Measurements from ENCODE around the gene MEN1.
"Not testable (repeated sequence)": the region's sequence is repeated elsewhere in the genome, so short reads cannot be mapped to it uniquely, and the experiment has no call there.

MEN1 gene

DNA sequence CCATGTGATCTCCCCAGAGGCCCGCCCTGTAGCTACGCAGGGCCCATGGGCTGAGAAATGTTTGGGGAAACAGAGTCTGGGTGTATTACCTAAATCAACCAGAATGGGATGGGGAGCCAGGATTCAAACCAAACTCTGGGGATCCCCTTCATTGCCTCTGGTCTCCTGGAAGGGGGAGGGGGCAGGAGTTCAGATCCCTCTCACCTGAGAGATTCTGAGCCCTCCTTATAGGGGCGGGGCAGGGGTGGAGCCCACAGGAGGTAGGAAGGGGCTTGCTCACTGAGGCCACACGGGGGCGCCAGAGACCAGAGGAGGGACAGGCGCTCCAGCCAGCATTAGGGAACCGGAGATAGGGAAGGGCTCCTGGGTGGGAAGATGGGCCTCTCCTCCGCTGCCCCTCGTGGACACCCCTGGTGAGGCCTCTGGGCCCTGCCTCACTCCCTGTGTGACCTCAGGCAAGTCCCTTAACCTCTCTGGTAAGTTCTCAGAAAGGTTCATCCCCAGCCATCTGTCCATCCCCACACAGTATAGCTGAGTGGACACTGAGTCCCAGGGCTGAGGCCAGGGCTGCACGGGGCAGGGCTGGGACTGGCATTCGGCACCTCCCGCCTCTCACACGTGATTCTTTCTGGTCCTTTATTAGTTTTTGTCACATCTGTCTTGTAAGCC is 36.8 kb upstream of the MEN1 start:
- FAIRE-seq = peak; percentile 87

DNA sequence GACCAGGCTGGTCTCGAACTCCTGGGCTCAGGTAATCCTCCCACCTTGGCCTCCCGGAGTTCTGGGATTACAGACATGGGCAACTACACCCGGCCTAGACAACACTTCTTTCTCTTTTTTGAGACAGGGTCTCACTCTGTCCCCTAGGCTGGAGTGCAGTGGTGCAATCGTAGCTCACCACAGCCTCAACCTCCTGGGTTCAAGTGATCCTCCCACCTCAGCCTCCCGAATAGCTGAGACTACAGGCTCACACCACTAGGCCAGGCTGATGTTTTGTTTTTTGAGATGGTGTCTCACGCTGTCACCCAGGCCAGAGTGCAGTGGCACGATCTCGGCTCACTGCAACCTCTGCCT is 35.4 kb upstream of the MEN1 start:
- DNase-seq (ENCODE audit: extremely low spot score, insufficient read length, low read depth); FAIRE-seq: not testable (repeated sequence)

More for the DNA sequence above, 36.8 kb upstream of the MEN1 start:
- peak; percentile 78 for DNase-seq (ENCODE audit: extremely low spot score, insufficient read length, low read depth)

DNA sequence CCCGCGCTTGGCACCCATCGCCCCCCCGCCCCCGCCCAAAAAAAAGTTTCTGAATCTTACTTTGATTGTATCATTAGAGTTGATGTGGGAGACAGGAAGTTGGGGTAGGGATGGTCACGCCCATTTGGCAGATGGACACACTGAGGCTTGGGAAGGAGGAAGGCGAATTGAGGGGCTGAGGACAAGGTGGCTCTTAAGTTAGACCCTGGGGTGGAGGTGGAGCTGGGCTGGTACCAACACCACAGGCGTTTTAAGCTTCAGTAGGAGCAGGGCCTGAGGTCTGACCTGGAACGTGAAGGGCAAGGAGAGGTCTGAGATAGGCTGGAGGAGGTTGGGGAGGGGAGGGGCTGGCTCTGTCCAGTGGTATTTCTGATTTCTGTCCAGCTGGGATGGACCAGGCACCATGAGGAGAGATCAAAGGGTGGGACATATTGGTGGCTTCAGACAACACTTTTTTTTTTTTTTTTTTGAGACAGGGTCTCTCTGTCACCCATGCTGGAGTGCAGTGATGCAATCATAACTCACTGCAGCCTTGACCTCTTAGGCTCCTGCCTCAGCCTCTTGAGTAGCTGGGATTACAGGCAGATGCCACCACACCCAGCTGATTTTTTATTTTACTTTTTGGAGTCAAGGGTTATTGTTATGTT is 34.9 kb upstream of the MEN1 start:
- DNase-seq (ENCODE audit: extremely low spot score, insufficient read length, low read depth) (no peak), FAIRE-seq (no peak)

DNA sequence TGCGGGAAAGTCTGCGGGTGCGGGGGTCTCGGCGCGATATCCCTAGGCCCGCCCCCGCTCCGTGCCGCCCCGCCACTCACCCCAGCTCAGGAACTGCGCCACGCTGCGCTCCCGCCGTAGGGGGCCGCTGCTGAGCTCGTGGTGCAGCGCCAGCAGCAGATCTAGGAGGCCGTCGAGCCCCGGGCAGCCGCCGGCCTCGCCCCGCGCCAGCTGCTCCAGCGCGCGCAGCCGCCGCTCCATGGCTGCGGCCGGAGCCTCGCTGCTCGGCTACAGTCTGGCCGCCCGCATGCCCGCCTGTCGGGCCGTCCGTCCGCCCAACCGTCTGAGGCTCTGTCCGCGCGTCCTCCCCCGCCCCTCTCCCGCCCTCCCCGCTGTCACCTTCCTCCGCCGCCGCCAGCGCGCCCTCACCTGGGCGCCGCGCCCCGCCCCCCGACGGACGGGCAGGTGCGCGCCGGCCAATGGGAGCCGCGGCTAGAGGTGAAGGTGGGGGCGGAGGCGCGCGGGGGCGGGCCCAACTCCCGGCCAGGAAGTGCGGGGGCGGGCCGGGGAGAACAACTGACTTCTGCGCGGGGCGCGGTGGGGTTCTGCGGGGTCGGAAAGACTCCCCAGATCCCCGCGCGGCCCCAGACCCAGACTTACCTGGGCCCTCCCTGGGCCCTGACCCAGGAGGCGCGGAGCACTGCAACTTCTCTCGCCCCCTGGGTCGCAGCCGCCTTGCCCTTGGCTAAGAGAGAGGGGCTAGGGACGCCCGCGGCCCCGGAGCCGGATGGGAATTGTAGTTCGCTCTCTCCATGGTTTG is 34.2 kb upstream of the MEN1 start, which contains the start of gene CDC42BPG:
TSS of gene CDC42BPG (minus strand) at position 324 of the 799 bp plus-strand sequence. CDS start at position 240, 84 bp downstream.
- FAIRE-seq (no peak), DNase-seq (ENCODE audit: extremely low spot score, insufficient read length, low read depth) (peak; percentile 68)

DNA sequence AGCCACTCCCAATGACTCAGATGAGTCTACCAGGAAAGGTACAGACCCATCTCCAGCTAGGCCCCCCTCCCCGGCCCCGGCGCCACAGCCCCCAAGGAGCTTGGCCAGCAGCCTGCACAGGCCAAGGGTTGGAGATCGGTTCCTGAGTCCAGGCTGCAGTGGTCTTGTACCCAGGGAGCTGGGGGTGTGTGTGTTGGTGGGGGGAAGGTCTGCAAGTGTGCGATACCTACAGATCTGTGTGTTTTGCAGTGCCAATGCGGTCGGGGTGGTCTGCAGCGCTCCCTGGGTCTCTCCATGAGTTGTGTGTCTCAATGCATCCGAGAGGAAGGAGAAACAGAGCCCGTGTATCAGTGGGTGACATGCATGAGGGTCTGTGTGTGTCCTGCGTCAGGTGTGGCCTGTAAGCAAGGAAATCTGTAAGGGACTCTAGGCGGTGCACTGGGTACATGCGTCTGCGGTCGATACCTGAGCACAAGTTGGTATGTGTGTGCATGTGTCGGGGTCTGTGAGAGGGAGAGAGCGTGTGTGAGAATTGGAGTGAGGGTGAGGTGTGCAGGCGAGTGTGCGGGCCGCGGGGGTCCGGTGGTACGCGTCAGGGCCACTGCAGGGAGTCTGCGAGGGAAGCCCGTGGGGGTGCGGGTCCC is 33.5 kb upstream of the MEN1 start:
- FAIRE-seq (no peak), DNase-seq (ENCODE audit: extremely low spot score, insufficient read length, low read depth) (no peak)

DNA sequence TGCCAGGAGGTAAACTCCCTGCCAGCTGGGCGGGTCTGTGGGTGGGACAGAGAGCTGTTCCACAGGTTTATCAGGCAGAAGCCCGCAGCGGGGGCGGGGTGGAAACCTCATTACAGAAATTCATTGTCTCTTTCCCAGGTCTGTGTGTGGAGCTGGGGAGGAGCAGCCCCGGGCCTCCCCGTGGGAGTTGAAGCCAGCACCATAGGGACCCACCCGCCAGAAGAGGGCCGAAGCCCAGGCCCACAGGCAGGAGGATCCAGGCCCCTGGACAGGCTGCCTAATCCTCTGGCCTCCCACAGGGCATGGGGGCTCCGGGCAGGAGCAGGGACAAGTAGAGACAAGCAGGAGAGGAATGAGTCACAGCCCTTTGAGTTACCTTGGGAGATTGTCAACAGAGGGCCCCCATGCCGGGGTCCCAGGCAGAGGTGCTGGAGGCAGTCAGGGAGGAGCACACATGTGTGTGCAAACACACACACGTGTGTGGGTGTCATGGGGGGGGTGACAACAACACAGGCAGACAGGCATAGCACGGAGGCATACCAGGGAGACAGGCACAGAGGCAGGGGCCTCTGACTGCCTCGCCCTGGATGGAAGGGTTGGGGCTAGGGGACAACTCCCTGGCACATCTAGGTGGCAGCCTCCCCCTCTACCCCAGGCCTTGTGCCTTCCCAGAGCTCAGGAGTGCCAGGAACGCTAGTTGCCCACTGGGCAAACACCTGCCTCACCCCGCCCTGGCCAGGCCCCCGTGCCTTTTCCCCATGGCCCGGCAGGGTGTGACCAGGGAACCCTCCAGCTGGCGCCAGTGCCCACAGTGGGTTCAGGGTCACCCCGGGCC is 32.7 kb upstream of the MEN1 start:
- DNase-seq (ENCODE audit: extremely low spot score, insufficient read length, low read depth) = no peak
- FAIRE-seq = no peak

DNA sequence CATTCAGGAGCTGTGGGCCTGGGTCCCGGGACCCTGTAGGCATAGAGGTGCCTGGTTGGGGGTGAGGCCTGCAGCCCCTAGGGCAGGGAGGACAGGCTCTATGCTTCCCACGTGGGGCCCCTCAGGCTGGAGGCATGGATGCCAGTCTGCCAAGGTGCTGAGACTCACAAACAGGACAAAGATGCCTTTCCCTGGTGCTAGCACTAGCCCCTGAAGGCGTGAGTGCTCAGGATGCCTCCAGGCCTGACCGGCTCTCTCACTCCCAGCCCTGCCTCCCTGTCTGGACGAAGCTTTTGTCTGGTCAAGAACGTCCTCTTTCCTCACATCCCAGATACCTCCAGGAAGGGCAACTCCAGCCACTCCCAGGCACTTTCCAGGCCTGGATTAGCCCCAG is 32.0 kb upstream of the MEN1 start:
- DNase-seq (ENCODE audit: extremely low spot score, insufficient read length, low read depth) = no peak
- no peak for FAIRE-seq

DNA sequence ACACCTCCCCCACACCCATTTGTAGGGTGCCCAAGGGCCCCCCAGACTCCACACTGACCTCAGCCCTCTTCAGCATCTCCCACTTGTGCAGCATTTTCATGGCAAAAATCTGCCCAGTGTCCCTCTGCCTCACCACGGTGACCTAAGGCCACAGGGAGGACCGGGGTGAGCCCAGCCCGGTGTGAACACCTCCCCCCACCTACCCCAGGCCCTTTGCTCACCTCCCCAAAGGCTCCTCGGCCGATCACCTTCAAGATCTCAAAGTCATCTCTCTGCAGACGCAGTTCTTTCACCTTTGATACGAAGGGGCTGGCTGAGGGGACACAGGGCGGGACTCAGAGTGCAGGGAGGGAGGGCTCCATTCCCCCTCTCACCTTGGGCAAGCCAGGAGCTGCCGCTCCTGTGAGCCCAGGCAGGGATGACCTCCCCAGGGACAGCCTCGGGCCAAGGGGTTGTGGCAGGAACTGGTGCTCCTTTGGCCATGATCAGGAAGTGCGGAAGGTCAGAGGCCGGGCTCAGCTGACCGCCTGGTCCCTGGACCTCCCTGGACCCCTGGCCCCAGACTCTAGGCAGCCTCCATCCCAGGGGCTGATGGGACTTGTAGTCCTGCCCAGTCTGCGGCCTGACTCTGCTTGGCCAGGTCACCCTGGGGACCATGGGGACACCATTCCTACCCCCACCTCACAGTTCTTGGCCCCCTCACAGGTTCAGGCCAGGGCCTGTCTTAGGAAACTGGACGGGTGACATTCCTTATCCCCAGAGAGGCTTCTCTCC is 31.4 kb upstream of the MEN1 start:
- no peak for DNase-seq (ENCODE audit: extremely low spot score, insufficient read length, low read depth)
- no peak for FAIRE-seq

DNA sequence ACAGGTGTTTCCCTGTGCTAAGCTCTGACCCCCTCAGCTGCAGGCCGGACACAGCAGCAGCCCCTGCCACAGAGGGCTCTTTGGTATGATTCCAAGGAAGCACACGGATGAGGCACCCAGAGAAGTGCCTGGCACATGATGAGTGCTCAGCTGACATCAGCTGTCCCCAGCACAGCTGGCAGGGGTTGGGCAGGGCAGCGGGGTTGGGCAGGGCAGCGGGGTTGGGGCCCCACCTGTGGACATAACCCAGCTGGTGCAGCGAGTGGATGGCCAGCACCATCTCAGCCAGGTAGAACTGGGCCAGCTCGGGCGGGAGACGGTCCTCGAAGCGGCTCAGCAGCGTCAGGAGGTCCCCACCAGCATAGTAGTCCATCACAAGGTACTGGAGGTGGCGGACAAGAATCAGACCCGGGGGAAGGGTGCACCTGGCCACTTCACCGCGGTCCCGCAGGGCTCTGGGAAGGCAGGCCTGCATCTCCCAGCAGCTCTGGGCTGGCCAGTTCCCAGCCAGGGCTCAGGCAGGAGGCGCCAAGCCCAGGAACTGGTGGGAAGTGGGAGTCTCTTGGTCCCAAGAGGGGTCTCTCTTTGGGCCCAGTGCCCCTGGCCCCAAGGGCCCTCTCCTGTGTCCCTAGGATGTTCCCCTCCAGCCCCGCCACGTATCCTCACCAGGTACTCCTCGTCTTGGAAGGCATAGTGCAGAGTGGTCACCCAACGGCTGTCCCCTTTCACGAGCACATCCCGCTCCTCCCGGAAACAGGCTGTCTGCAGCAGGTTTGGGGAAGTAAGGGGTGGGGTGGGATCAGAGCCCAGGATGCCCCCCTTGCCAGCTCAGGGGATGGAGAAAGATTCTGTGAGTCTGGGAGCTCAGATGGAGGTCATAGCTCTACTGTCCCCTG is 29.8 kb upstream of the MEN1 start:
- no peak for DNase-seq (ENCODE audit: extremely low spot score, insufficient read length, low read depth)
- no peak for FAIRE-seq

DNA sequence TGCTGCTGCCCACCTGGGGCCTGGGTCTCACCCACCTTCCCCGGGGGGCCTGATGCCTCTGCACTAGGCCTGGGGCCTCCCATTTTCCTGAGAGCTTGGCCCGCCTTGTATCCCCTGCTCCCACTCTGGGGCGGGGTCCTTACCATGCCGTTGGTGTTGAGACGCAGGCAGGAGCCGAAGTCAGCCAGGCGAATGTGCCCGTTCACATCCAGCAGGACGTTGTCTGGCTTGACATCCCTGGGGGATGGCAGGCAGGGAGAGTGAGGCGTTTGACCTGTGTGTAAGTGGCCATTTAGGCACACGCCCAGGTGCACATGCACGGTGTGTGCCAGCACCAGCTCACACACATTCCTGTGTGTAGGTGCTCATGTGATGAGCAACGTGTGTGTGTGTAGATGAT is 29.0 kb upstream of the MEN1 start:
- FAIRE-seq (no peak), DNase-seq (ENCODE audit: extremely low spot score, insufficient read length, low read depth) (no peak)

DNA sequence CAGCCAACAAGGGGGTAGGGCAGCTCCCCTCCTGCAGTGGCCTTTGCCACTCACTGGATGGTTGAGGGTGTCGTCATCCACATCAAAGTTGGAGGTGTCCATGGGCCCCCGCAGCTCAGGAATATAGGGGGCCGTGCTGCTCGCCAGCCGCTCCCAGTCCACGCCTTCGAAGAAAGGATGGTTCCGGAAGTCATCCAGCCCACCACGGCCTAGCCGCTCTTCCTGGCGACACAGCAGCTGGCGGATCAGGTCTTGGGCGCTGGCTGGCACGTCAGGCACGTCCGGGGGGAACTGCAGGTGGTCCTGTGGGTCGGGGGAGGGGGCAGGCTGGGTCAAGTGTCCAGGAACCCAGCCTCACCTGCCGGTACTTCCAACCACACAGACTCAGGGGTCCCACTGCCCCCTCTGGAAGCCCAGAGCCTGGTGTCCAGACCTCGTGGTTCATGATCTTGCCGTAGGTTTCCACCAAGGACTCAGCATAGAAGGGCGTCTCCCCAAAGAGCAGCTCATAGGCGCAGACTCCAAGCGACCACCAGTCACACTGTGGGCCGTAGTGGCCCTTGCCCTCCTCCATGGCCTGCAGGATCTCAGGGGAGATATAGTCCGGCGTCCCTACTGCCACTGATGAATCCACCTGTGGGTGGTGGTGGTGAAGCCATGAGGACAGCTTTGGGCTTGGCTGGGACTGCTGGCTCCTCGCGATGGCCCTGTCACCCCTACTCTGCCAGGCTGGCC is 28.4 kb upstream of the MEN1 start:
- no peak for FAIRE-seq
- no peak for DNase-seq (ENCODE audit: extremely low spot score, insufficient read length, low read depth)

DNA sequence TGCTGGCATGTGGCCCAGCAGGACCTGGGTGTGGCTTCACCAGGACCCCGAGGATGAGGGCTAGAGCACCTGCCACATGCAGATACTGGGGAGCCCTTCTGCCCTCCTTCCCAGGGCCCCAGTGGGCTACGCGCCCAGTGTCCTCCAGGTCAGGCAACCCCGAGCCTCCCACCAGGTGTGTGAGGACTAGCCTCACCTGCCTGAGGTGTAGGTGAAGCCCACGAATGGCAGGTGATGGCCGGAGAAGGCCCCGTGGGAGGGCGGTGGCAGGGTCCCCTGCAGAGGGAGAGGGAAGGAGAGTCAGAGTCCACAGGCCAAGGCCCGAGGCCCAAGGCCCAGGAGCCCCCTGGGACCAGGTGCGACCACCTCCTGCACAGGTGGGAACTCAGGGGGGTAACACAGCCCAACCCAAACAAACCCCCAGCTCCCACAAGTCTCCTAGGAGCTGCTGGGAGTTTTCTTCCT is 27.6 kb upstream of the MEN1 start:
- DNase-seq (ENCODE audit: extremely low spot score, insufficient read length, low read depth) (no peak), FAIRE-seq (no peak)

DNA sequence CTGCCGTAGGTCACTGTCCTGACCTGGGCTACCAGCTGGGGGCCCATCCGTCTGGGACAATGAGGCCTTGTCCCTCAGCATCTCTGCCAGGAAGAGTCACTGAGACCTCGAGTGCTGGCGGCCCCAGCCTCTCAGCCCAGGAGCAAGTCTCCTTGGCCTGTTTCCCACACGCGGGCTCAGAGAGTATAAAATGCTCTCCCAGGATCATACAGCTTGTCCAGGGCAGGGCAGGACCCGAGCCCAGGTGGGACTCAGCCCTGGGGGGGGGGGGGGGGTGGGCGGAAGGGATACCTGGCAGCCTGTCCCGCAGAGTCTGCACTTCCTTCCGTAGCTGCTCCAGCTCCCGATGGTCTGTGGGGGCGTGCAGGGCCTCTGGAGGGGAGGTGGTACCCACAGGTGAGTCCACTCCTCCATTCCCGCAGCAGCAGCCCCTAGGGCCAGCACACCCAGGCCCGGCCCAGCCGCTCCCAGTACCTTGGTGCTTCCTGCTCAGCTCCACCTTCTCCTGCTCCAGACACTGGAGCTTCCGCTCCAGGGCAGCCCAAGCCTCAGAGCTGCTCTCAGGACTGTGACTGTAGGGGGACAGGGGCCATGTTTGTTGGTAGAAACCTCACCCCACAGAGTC is 26.2 kb upstream of the MEN1 start:
- FAIRE-seq (no peak), DNase-seq (ENCODE audit: extremely low spot score, insufficient read length, low read depth) (no peak)

DNA sequence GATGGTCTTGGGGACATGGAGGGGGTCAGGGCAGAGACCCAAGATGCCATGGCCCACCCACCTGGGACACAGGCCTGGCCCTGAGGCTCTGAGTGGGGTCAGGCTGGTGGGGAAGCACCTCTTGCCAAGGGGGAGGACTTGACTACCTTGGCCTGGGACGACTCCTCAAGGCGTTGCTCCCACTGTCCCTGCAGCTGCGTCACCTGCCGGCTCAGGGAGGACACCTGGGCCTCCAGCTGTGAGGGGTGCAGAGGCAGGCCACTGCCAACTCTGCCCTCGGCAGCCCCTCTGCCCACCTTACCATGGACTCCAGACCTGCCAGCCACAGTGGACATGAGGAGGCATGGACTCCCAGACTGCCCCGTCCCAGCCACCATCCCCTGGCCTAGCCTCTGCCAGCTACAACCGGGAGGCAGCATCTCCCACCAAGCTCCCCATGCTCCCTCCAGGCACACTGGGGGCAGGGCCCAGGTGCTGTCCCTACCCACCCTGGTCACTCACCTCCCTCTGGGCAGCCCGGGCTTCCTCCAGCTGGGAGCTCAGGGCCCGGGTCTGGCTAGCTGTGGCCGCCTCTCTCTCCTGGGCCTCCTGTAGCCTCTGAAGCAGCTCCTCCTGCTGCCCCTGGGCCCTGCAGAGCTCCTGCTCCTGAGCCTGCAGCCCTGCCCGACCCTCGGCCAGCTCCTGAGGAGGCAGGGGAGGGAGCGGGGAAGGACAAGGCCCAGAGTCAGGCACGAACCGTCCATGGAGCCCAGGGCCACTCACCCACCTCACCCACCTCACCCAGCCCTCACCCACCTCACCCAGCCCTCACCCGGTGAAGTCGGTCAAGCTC is 25.5 kb upstream of the MEN1 start:
- FAIRE-seq (no peak), DNase-seq (ENCODE audit: extremely low spot score, insufficient read length, low read depth) (no peak)

DNA sequence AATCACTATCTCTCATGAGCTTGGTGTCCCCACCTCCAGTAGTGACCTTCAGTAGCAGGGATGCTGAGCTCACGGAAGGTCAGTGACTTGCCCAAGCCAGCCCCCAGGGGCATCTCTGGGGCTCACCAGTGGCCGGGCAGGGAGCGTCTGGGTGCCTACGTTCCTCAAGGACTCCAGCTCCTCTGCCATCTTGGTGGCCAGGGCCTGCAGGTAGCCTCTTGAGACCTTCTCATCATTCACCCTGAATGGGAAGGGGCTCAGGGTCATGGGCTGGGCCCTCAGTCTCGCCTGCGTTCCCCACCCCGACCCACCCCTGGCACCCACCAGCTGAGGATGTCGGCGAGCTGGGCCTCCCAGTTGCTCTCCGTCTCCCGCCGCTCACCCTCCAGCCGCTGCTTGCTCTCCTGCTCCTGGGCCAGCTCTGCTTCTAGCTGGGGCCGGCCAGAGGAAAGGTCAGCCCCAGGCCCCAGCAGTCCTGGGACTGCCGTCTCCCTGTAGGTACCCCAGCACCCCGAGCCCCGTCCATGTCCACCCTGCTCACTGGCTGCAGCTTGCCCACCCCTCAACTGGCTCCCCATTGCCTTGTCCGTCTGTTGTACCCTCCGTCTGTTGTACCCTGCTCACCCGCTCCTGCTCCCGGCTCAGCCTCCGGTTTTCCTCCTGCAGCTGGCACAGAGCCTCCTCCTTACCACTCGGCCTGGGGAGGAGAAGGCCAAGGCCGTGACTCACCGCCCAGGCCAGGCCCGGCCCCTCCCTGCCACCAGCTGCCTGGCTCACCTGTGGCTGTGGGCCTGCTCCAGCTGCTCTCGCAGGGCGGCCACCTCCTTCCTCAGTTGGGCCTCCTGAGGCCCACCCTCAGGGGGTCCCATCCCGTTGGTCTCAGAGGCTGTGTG is 24.6 kb upstream of the MEN1 start:
- DNase-seq (ENCODE audit: extremely low spot score, insufficient read length, low read depth) (no peak), FAIRE-seq (no peak)
